A673 (cell line): Measurements from ENCODE around the gene ODAD2. TPM values are rescaled to one million over a fixed set of nuclear protein-coding genes. Genes with fewer than 3 reads are reported as not detected.
"Not testable (repeated sequence)": the region's sequence is repeated elsewhere in the genome, so short reads cannot be mapped to it uniquely, and the experiment has no call there.

Experiments used
- BruUV-seq: library from RNA; stranded (reverse); fragments of 400-500 nt; replicated peaks from 2 replicates; lab custom pipeline; 2021; lab: Mats Ljungman, UMichigan
- CTCF ChIA-PET: fragments of 300-600 bp; sonication (Branson Sonifier 250); formaldehyde crosslinking; loops from one replicate; lab custom pipeline; 2022; ENCODE audit warnings: antibody characterized with exemption; lab: Charles Lee
- POLR2A ChIA-PET: fragments of 300-600 bp; sonication (Branson Sonifier 250); formaldehyde crosslinking; loops from one replicate; lab custom pipeline; 2022; ENCODE audit warnings: antibody characterized with exemption; ENCODE audit not compliant: low non-redundant PET; lab: Charles Lee
- DNase-seq: peaks from one replicate; pipeline ENCODE4 v3.0.0-alpha.2; 2015; ENCODE audit warnings: low spot score
- H3K27ac ChIP-seq: fragments of 200-600 bp; sonication (generic); 2 replicates; pipeline ENCODE4 v1.5.1; 2016; ENCODE audit warnings: mixed run types, low read depth, mild to moderate bottlenecking, mixed read lengths, antibody characterized with exemption, low read length; ENCODE audit not compliant: poor library complexity, severe bottlenecking
- H3K27me3 ChIP-seq: fragments of 200-600 bp; sonication (generic); replicated peaks from 2 replicates; pipeline ENCODE4 v1.6.1; 2017; ENCODE audit warnings: mixed run types, low read depth, mild to moderate bottlenecking, mixed read lengths, antibody characterized with exemption, low read length; ENCODE audit not compliant: insufficient read depth, poor library complexity
- H3K36me3 ChIP-seq: fragments of 200-600 bp; sonication (generic); 2 replicates; pipeline ENCODE4 v1.6.1; 2016; ENCODE audit warnings: mixed run types, mild to moderate bottlenecking, mixed read lengths, antibody characterized with exemption, low read length; ENCODE audit not compliant: insufficient read depth, poor library complexity, severe bottlenecking
- H3K4me1 ChIP-seq: fragments of 200-600 bp; sonication (generic); 2 replicates; pipeline ENCODE4 v1.6.1; 2017; ENCODE audit warnings: mixed run types, mild to moderate bottlenecking, mixed read lengths, antibody characterized with exemption, low read length; ENCODE audit not compliant: insufficient read depth, poor library complexity, severe bottlenecking
- H3K4me3 ChIP-seq: fragments of 200-600 bp; sonication (generic); 2 replicates; pipeline ENCODE4 v1.5.1; 2016; ENCODE audit warnings: low read depth, mixed run types, mild to moderate bottlenecking, mixed read lengths, low read length; ENCODE audit not compliant: poor library complexity, severe bottlenecking
- H3K9me3 ChIP-seq: fragments of 200-600 bp; sonication (generic); 2 replicates; pipeline ENCODE4 v1.6.1; 2016; ENCODE audit warnings: mixed run types, low read depth, mild to moderate bottlenecking, mixed read lengths, antibody characterized with exemption, low read length; ENCODE audit not compliant: poor library complexity, severe bottlenecking
- EZH2 ChIP-seq: fragments of 200-600 bp; sonication (generic); IDR thresholded peaks from 2 replicates; pipeline ENCODE4 v1.6.1; 2017; ENCODE audit warnings: borderline replicate concordance, low read depth, mild to moderate bottlenecking, mixed read lengths, antibody characterized with exemption, low read length; ENCODE audit not compliant: poor library complexity, severe bottlenecking
- intact Hi-C: fragments of 100-400 bp; cut with micrococcal nuclease; formaldehyde crosslinking; loops from one replicate; pipeline ENCODE4 v1.10.0; 2022; ENCODE audit not compliant: unreplicated experiment
- total RNA-seq: library from RNA; stranded (reverse); gene quantifications from 2 replicates; pipeline ENCODE4 v1.2.3, GENCODE V29; 2021
- TF ChIP-seq, protein P1 (sequence below): fragments of 300-800, 200-600 bp; sonication (generic); conservative IDR thresholded peaks from 2 replicates; pipeline ENCODE4 v1.5.1; 2017; ENCODE audit warnings: low read depth, mild to moderate bottlenecking, antibody characterized with exemption, low read length, moderate library complexity, mixed read lengths

ODAD2 gene
- total RNA-seq, 1 experiment from 2014 or later = 1.2 TPM

DNA sequence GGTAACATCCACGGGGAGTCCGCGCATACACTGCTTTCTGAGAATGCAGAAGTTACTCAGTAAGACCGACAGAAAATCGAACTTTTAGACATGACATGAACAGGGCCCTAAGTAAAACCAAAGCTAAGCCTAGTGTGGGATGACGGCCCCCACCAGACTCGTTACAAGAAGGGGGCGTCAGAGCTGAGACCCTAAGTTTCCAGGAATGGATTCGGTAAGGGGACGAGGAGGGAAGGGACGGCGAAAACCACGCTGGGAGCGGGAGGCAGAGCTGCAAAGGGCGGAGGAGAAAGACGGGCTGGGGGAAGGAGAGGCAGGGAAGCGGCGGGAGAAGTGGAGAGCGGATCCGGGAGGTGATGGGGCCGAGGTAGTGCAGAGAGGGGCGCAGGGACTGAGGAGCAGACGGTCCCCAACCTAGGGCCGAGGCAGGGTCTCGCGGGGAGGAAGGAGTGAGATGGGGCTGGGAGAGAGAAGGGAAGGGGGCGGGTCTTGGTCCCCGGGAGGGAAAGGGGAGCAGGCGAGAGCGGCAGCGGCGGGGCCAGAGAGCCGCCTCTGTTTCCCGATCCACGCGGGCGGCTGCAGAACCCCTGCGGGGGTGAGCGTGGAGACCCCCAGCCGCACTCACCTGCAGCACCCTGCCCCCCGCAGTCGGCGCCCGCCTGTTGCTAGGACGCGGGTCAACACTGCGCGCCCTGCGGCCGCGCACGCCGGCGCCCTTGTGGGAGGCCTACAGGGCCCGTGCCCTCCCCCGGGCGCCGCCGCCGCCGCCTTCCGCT lies 513 bp downstream of the ODAD2 start:
- POLR2A ChIA-PET = no interaction called here

DNA sequence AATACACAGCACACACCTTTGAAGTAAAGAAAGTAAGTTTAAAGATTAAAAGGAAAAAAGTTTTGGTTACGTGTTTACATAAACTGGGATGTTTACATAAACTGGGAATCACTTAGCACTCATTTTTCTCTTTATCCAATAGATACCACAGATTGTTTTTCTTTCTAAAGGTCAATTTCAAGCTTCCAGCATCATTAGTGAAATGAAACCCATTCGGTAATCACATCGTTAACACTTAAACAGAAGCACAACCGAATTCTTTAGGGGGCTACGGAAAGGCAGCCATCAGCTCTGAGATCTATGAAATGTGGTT lies 1.1 kb downstream of the ODAD2 start:
- ChIA-PET CTCF (no interaction called here), POLR2A (no interaction called here)
- Histone ChIP-seq H3K4me1 (no peaks in the 10 kb centered on the region), H3K9me3 (no peaks in the 10 kb centered on the region), H3K27ac (no peak overlapping the region), H3K27me3 (peaks cover 47% of the 10 kb centered on the region), H3K36me3 (no peaks in the 10 kb centered on the region), H3K4me3 (peak overlapping the region; percentile 51)
- intact Hi-C loops = no loop called here
- DNase-seq = no peak
- TF ChIP-seq EZH2 = no peak
- TF ChIP-seq, protein P1, sequence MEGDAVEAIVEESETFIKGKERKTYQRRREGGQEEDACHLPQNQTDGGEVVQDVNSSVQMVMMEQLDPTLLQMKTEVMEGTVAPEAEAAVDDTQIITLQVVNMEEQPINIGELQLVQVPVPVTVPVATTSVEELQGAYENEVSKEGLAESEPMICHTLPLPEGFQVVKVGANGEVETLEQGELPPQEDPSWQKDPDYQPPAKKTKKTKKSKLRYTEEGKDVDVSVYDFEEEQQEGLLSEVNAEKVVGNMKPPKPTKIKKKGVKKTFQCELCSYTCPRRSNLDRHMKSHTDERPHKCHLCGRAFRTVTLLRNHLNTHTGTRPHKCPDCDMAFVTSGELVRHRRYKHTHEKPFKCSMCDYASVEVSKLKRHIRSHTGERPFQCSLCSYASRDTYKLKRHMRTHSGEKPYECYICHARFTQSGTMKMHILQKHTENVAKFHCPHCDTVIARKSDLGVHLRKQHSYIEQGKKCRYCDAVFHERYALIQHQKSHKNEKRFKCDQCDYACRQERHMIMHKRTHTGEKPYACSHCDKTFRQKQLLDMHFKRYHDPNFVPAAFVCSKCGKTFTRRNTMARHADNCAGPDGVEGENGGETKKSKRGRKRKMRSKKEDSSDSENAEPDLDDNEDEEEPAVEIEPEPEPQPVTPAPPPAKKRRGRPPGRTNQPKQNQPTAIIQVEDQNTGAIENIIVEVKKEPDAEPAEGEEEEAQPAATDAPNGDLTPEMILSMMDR = no peak
- BruUV-seq = no TSS peak

More for the DNA sequence above, 513 bp downstream of the ODAD2 start:
- Histone ChIP-seq H3K27ac (no peak overlapping the region), H3K4me1 (no peaks in the 10 kb centered on the region), H3K9me3 (no peaks in the 10 kb centered on the region), H3K27me3 (peaks cover 50% of the 10 kb centered on the region), H3K36me3 (no peaks in the 10 kb centered on the region), H3K4me3 (peak overlapping the region; percentile 51)
- no peak for TF ChIP-seq EZH2
- TF ChIP-seq, protein P1 = no peak
- BruUV-seq = no TSS peak
- peak; percentile 31 for DNase-seq
- intact Hi-C loops = no loop called here
- CTCF ChIA-PET = no interaction called here

DNA sequence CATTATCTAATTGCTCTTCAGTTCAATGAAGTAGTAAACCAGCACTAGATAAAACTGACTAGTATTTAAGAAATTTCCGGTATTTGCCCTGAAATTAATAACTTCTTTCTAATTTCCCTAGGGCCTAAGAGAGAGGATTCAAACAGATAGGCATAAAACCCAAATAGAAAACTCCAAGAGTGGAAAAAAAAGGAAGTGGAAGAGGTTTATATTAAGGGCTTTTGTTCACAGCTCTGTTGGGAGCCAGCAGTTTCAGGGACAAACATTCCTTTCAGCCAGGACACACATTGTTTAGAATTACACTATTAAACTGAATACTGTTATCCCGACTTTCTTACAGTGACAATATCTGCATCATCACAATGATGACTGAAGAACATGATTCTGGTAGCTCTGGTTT lies 3.6 kb downstream of the ODAD2 start:
- Histone ChIP-seq H3K36me3 (no peaks in the 10 kb centered on the region), H3K4me1 (no peaks in the 10 kb centered on the region), H3K4me3 (no peak overlapping the region), H3K27me3 (peaks cover 42% of the 10 kb centered on the region), H3K9me3 (no peaks in the 10 kb centered on the region), H3K27ac (no peak overlapping the region)
- no TSS peak for BruUV-seq
- CTCF ChIA-PET = no interaction called here
- TF ChIP-seq EZH2 = no peak
- DNase-seq = peak; percentile 6
- POLR2A ChIA-PET = no interaction called here
- intact Hi-C loops = no loop called here

GRCh38 chr10:27989357-27989756 lies 9.5 kb downstream of the ODAD2 start:
- CTCF ChIA-PET, BruUV-seq, H3K9me3 ChIP-seq, POLR2A ChIA-PET, H3K27ac ChIP-seq, H3K27me3 ChIP-seq, H3K4me1 ChIP-seq, intact Hi-C loops, H3K4me3 ChIP-seq, H3K36me3 ChIP-seq, DNase-seq: not testable (repeated sequence)
